Coronary artery (tissue), 2 donors: Measurements from ENCODE around the gene SNAP91.

Experiments used
- DNase-seq: peaks from one replicate; pipeline ENCODE4 v3.0.0-alpha.2; 2017; ENCODE audit warnings: low spot score
- H3K27ac ChIP-seq, 2 donors: fragments of 200-600 bp; sonication (generic); one replicate each; pipeline ENCODE4 v1.5.1; 2016 to 2019
- H3K4me3 ChIP-seq: fragments of 200-600 bp; sonication (generic); 2 replicates; pipeline ENCODE4 v1.5.1; 2016; ENCODE audit warnings: mild to moderate bottlenecking, moderate library complexity
- CTCF ChIP-seq: fragments of 200-600 bp; sonication (generic); IDR thresholded peaks from one replicate; pipeline ENCODE4 v1.5.1; 2019; ENCODE audit warnings: antibody characterized with exemption

SNAP91 gene

GRCh38 chr6:83702749-83703148 is 6.2 kb downstream of the SNAP91 start:
- no peak overlapping the region for H3K4me3 ChIP-seq
- TF ChIP-seq CTCF = no peak
- no peak overlapping the region for H3K27ac ChIP-seq
- no peak for DNase-seq

- no peak overlapping the region for H3K4me3 ChIP-seq
- H3K27ac ChIP-seq = no peak overlapping the region
- no peak for DNase-seq
- no peak for TF ChIP-seq CTCF
Observed at GRCh38 chr6:83702077-83702476, 6.8 kb downstream of the SNAP91 start.

GRCh38 chr6:83696674-83697073 is 12.2 kb downstream of the SNAP91 start:
- no peak overlapping the region for H3K27ac ChIP-seq
- no peak for TF ChIP-seq CTCF
- H3K4me3 ChIP-seq = no peak overlapping the region
- DNase-seq = no peak

GRCh38 chr6:83685481-83685880 is 23.4 kb downstream of the SNAP91 start:
- no peak for TF ChIP-seq CTCF
- H3K4me3 ChIP-seq = no peak overlapping the region
- no peak overlapping the region for H3K27ac ChIP-seq
- DNase-seq = no peak

- no peak for DNase-seq
- TF ChIP-seq CTCF = no peak
- no peak overlapping the region for H3K4me3 ChIP-seq
- H3K27ac ChIP-seq = no peak overlapping the region
Observed at GRCh38 chr6:83677791-83678190, 31.1 kb downstream of the SNAP91 start.

GRCh38 chr6:83637953-83638352 is 70.9 kb downstream of the SNAP91 start:
- H3K4me3 ChIP-seq = no peak overlapping the region
- TF ChIP-seq CTCF = no peak
- no peak for DNase-seq

GRCh38 chr6:83636800-83637199 is 72.1 kb downstream of the SNAP91 start:
- Histone ChIP-seq H3K27ac (no peak overlapping the region), H3K4me3 (no peak overlapping the region)
- TF ChIP-seq CTCF = no peak
- DNase-seq = no peak

More at GRCh38 chr6:83637953-83638352, 70.9 kb downstream of the SNAP91 start:
- H3K27ac ChIP-seq = no peak overlapping the region
